SK-N-SH (cell line): ENCODE measurements around the gene MCF2L.

Source experiments
- FOXM1 ChIP-seq: IDR thresholded peaks from 2 replicates; pipeline ENCODE4 v1.4.0; 2012; ENCODE audit warnings: low read depth, mild to moderate bottlenecking
- POLR2AphosphoS5 ChIP-seq: IDR thresholded peaks from 2 replicates; pipeline ENCODE4 v1.6.1; 2012; ENCODE audit warnings: low read depth, low read length
- RAD21 ChIP-seq: IDR thresholded peaks from 2 replicates; pipeline ENCODE4 v1.6.1; 2012; ENCODE audit warnings: mild to moderate bottlenecking, low read length
- SMC3 ChIP-seq: IDR thresholded peaks from 2 replicates; pipeline ENCODE4 v1.6.1; 2012; ENCODE audit warnings: low read depth, low read length, improper control_type of control experiment
- TF ChIP-seq, protein P1 (sequence below): fragments of 150-350 bp; IDR thresholded peaks from 2 replicates; pipeline ENCODE4 v1.6.1; 2017; ENCODE audit warnings: antibody characterized with exemption, low read length, low read depth, borderline replicate concordance
- TF ChIP-seq, protein P2 (sequence below): fragments of 200-600 bp; sonication (generic); IDR thresholded peaks from 2 replicates; pipeline ENCODE4 v1.6.1; 2017; ENCODE audit warnings: antibody characterized with exemption, mild to moderate bottlenecking, moderate library complexity

DNA sequence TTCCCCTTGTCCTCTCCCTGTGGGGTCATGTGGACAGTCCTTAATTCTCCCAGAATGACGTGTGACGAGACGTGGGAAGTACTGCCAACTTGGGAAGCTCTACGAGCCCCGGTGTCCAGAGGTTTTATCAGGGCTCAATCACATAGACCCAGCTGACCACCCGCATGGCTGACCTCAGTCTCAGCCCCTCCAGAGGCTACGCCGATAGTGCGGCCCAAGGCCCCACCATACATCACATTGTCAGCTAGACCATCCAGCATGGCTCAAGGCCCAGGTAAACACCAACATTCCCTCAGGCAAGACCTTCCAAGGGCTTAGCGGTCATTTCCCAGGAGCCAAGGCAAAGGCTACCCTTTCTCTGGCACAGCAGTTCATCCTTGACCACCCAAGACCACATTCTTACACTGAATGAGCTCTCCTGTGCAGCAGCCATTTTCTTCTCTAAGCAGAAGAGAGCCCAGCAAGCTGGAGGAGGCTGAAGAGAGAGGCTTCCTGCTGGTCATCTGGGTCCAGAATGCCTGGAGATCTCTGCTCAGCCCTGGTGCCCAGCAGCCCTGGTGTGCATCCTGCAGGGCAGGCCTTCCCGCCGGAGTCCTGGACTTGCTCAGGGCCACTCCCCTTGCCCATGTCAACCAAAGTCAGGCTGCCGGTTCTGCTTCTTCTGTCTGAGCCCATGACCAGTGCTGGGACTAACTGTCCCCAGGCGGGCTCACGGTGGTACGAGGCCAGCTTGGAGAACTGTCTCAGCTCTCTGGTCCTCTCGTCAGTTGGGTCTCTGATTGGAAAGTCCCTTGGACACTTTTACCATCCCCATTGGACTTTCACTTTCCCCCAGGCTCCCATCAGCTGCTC, 145.7 kb downstream of the MCF2L start:
- TF ChIP-seq, protein P1, sequence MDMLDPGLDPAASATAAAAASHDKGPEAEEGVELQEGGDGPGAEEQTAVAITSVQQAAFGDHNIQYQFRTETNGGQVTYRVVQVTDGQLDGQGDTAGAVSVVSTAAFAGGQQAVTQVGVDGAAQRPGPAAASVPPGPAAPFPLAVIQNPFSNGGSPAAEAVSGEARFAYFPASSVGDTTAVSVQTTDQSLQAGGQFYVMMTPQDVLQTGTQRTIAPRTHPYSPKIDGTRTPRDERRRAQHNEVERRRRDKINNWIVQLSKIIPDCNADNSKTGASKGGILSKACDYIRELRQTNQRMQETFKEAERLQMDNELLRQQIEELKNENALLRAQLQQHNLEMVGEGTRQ = no peak
- TF ChIP-seq FOXM1 = no peak
- TF ChIP-seq, protein P2, sequence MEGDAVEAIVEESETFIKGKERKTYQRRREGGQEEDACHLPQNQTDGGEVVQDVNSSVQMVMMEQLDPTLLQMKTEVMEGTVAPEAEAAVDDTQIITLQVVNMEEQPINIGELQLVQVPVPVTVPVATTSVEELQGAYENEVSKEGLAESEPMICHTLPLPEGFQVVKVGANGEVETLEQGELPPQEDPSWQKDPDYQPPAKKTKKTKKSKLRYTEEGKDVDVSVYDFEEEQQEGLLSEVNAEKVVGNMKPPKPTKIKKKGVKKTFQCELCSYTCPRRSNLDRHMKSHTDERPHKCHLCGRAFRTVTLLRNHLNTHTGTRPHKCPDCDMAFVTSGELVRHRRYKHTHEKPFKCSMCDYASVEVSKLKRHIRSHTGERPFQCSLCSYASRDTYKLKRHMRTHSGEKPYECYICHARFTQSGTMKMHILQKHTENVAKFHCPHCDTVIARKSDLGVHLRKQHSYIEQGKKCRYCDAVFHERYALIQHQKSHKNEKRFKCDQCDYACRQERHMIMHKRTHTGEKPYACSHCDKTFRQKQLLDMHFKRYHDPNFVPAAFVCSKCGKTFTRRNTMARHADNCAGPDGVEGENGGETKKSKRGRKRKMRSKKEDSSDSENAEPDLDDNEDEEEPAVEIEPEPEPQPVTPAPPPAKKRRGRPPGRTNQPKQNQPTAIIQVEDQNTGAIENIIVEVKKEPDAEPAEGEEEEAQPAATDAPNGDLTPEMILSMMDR = no peak
- TF ChIP-seq SMC3 = no peak
- TF ChIP-seq RAD21 = no peak
- TF ChIP-seq POLR2AphosphoS5 = no peak
